Dermis microvascular lymphatic vessel endothelial cell (primary cell): ENCODE measurements around the gene LGR5. TPM values are rescaled to one million over a fixed set of nuclear protein-coding genes. Genes with fewer than 3 reads are reported as not detected.

Experiments used
- DNase-seq, 2 donors: peaks; one replicate each; pipeline versions ENCODE4 v3.0.0 to v3.0.0-alpha.2; 2010; ENCODE audit warnings: low read depth in 2 of 2
- total RNA-seq: library from RNA; depleted of rRNA; stranded (reverse); fragments of >200 nt; gene quantifications from 2 replicates; pipeline ENCODE4 v1.2.1, GENCODE V29; 2014

Gene LGR5
- total RNA-seq, 1 donor from 2014 or later, result not detected

- DNase-seq, result no peak
Observed at GRCh38 chr12:71591601-71592000, 152.0 kb downstream of the LGR5 start.

DNA sequence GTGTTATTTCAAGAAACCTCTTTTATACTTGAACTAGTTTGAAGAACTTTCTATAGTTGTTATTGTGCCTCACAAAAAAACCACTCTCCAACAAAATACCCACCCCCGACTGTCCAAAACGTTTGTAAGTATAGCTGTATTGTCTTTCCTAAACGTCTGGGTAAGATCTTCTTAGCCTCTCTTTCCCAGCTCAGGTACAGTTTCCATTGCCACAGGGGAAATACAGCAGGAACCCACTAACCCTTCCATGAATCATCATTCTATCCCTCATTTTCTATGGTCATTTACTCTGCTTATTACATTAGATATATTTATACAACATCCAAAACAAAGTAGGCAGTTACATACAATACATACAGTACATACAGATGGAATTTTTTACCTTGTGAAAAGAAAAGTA lies 153.2 kb downstream of the LGR5 start:
- no peak for DNase-seq

DNA sequence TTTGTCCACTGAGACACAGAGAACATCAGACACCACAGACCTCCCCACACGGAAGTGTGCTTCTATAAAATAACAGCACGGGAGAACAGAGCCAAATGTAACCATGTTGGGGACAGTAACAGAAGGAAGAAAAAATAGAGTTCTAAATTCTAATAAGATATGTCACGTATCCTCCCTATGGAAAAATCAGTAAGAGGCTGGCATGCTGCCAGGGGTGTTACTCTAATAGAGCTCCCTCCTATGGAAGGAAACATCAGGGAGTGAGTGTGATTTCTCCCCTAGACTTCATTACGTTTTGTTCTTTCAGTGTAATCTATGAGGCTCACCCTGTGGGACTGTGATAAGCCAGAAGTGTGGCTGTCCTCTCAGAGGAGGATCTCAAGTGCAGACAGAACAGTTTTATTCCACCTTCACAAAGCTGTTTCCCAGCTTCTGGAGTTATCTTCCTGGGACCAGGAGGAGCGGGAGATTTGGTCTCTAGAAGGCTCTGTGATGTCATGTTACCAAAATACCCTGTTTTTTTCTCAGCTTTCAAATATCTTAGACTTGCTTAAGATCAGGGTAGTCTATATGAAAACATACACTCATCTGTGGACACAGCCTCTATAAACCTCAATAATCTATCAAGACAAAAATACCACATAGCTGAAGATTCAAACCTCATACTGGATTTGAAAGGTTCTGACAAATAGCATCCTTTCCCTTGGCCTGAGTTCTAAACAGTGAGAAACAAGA lies 154.8 kb downstream of the LGR5 start:
- DNase-seq, result peak in 1 of 2 donors; percentile 20

- DNase-seq, result no peak
Observed at GRCh38 chr12:71599210-71599609, 159.6 kb downstream of the LGR5 start.

GRCh38 chr12:71601546-71601945 lies 161.9 kb downstream of the LGR5 start:
- no peak for DNase-seq

DNA sequence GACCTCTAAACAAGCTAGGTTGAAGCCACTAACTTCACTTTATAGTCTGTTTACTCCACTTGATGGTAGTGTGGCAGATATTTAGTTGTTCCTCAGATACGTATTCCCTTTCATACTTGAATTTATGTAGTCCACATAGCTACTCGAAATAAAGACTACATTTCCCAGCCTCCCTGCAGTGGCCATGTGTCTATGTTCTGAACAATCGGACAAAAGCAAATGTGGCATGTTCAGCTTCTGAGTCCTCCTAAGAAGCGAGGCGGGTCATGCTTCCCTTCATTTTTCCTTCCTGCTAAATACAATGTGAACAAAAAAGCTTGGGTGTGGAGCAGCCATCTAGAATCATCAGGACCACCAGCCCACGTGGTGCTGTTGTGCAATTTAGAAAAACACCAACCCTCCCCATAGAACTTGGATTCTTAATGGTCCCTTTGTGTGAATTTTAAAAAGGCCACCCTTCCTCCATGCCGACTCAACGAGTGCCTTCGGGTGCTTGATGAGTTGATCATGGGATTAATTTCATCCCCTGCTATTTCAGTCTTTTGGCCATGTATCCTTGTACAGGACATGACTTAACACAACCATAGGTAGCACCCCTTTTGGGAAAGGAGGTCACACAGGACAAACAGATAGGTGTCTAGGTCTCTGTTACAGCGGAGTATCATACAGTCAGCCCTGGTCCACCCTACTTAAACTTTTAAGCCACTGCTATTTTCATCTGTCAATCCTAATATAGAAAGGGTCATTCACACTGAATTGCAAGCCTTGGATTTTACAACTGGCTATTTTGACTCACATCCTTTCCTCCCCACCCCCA lies 163.4 kb downstream of the LGR5 start:
- DNase-seq, result no peak

- peak in 1 of 2 donors; percentile 5 for DNase-seq
Observed at GRCh38 chr12:71605039-71605438, 165.4 kb downstream of the LGR5 start.

- no peak for DNase-seq
Observed at GRCh38 chr12:71607494-71608330, 168.1 kb downstream of the LGR5 start.

DNA sequence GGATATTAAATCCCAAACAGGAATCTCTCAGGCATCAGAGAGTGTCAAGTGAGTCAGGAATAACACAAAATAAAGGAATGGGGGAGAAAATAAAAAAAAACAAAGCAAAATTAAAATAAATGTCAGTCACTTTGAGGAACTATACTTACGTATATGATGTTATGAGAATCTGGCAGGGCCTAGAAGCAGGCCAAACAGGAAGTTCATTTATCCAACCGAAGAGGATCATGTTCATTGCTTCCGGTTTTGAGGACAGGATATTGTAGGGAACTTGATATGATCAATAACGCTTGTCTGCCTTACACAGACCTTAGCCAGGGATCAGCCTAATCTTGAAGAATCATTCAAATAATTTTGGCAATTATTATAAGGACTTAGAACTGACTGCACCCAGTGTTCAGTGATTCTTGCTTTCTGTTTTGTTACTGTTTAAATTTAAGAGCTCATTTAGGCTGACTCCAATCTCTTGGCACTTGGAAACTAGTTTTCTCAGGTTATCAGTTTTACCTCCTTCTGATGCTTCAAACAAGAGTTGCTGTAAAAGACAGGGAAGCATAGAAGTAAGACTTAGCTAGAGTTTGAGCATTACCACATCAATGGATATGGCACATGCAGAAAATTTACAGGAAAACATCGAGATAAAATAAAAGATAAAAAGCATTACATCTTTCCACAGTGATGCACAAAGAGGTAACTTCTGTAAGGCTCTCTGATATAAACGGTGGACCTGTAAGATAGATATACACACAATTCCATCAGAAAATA lies 170.6 kb downstream of the LGR5 start:
- DNase-seq, result no peak

DNA sequence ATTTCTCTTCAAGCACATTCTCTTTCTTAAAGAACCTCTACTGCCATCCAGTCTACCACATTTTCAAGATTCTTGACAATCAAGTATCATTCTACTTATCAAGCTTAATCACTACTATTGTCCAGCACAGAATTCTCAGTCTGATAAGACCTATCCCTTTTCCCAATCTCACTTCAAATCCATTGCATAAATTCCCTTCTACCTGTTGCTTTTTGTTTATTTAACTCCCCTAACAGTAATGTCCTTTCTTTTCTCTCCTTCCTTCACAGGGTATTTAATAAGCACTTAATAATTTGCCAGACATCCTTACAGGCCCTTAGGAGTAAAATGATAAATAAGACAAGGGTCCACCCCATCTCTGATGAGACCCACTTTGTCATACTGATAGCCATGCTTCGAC lies 182.3 kb downstream of the LGR5 start:
- no peak for DNase-seq

DNA sequence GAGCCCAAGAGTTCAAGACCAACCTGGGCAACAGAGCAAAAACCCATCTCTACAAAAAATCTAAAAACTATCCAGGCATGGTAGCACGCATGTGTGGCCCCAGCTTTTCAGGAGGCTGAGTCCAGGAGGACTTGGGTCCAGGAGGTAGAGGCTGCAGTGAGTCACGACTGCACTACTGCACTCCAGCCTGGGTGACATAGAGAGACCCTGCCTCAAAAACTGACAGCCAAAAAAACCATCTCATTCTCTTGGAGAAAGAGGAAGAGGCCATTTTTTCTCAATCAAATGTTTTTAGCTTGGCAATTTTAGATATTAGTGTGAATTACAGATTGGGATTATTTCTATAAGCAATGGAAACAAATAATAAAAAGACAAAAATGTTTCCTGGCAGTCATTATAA lies 185.9 kb downstream of the LGR5 start:
- DNase-seq, result no peak

- DNase-seq, result peak; percentile 48 to 56
Observed at GRCh38 chr12:71626098-71626497, 186.5 kb downstream of the LGR5 start.

DNA sequence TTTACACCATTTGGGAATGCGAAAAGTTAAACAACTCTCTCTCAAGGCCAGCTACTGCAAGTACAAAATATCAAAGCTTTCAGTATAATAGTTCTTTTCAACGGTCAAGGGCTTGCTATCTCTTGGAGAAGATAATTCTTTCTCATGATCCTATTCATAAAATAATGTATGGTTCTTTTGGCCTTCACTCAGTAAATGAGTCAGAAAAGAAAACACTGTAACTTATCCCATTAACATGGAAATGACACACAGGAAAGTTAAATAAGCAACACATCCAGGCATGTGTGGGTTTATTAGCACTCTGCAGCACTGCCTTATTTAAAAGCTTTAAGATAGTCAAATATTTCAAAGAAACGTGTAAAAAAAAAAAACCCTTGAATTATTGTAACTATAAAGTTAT lies 187.2 kb downstream of the LGR5 start:
- DNase-seq, result peak; percentile 39 to 73

GRCh38 chr12:71627438-71628002 lies 187.9 kb downstream of the LGR5 start:
- no peak for DNase-seq

Other genes starting within 250 kb of the LGR5 start
- 11.4 and 16.8 TPM in 2 replicates for gene ZFC3H1, start 224.1 kb downstream of the LGR5 start, total RNA-seq
- 2.1 and 2.7 TPM in 2 replicates for gene THAP2, start 224.5 kb downstream of the LGR5 start, total RNA-seq
- gene TMEM19, start 246.3 kb downstream of the LGR5 start, total RNA-seq, result 34.5 and 42.5 TPM in 2 replicates